Measurements from ENCODE around the gene MATR3. TPM values are rescaled to one million over a fixed set of nuclear protein-coding genes. Genes with fewer than 3 reads are reported as not detected.
"Not testable (repeated sequence)": the region's sequence is repeated elsewhere in the genome, so short reads cannot be mapped to it uniquely, and the experiment has no call there.

Gene MATR3
- total RNA-seq, 3 donors from 2014 or later, result 213 to 349 (median 279) TPM

DNA sequence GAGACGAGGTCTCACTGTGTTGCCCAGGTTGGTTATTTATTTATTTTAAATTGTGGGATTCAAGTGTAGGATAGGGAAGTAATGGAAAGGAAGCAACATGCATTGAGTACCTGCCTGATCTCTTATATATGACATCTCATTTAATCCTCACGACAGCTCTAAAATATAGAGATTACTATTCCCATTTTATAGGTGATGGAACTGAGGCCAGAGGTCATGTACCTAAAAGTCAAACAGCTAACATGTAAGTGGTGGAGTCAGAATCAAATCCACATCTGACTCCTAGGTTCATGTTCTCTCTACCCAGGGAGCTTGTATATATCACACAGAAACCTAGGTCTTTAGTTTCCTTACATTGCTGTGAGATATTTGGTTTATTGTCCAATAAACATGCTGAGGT lies 26.1 kb upstream of the MATR3 start:
- no peak for DNase-seq (ENCODE audit: low spot score in 2 of 2)
- H3K36me3 ChIP-seq, result no peaks in the 10 kb centered on the region
- no peaks in the 10 kb centered on the region for H3K9me3 ChIP-seq
- intact Hi-C loops (cut with DNase I; ENCODE audit: low total_unique reads), result loop anchor here (10.0 kb wide), 1 partner anchor 693 kb away; the partner anchor contains the start of gene HSPA9
- no peak for TF ChIP-seq POLR2AphosphoS5 (IDR thresholded peaks at IDR 0.05)
- TF ChIP-seq POLR2A (IDR thresholded peaks at IDR 0.05), result no peak
- TF ChIP-seq, protein P1, sequence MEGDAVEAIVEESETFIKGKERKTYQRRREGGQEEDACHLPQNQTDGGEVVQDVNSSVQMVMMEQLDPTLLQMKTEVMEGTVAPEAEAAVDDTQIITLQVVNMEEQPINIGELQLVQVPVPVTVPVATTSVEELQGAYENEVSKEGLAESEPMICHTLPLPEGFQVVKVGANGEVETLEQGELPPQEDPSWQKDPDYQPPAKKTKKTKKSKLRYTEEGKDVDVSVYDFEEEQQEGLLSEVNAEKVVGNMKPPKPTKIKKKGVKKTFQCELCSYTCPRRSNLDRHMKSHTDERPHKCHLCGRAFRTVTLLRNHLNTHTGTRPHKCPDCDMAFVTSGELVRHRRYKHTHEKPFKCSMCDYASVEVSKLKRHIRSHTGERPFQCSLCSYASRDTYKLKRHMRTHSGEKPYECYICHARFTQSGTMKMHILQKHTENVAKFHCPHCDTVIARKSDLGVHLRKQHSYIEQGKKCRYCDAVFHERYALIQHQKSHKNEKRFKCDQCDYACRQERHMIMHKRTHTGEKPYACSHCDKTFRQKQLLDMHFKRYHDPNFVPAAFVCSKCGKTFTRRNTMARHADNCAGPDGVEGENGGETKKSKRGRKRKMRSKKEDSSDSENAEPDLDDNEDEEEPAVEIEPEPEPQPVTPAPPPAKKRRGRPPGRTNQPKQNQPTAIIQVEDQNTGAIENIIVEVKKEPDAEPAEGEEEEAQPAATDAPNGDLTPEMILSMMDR (IDR thresholded peaks at IDR 0.05), result no peak
- H3K27me3 ChIP-seq, result no peaks in the 10 kb centered on the region
- H3K4me3 ChIP-seq, result no peak overlapping the region
- peaks cover 0 to under 1% of the 10 kb centered on the region in 2 donors for H3K4me1 ChIP-seq
- H3K27ac ChIP-seq, result no peak overlapping the region

DNA sequence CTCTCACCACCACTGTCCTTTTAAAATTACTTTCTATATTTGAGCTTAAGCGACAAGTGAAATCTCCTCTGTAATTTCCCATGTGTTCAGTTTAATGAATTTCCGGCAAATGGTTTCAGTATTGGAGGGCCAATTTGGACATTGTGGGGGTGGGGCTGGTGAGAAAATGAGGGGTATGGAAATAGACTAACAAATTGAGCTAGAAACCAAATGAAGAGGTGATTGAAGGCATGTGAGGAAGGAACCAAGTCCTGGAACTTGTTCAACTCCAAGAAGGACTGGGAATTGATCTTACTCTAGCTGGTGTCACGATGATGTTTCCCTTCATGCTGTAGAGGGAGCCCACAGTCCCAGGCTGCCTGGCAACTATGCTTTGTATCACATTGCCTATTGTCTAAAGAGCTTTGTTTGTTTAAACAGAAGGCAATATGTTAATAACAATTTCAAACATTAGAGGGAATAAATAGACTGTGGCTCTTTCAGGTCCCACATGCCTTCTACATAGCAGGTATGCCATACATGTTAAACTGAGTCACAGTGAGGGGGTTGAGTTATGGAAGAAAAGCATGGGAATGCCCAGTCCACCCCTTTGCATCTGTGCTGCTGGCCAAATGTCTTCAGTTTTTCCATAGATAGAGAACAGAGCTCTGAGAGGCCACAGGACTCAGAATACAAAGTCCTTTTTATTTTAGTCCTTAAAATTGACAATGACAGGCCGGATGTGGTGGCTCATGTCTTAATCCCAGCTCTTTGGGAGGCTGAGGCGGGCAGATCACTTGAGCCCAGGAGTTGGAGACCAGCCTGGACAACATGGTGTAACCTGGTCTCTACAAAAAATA lies 25.0 kb upstream of the MATR3 start:
- TF ChIP-seq POLR2A (IDR thresholded peaks at IDR 0.05), result no peak
- no peak for TF ChIP-seq POLR2AphosphoS5 (IDR thresholded peaks at IDR 0.05)
- TF ChIP-seq, protein P1 (IDR thresholded peaks at IDR 0.05), result no peak
- Histone ChIP-seq H3K4me3 (no peak overlapping the region), H3K9me3 (no peaks in the 10 kb centered on the region), H3K4me1 (peaks cover 7 to 10% of the 10 kb centered on the region in 2 donors), H3K36me3 (no peaks in the 10 kb centered on the region), H3K27ac (no peak overlapping the region), H3K27me3 (no peaks in the 10 kb centered on the region)
- intact Hi-C loops (cut with DNase I; ENCODE audit: low total_unique reads), result loop anchor here (10.0 kb wide), 1 partner anchor 694 kb away; the partner anchor contains the start of gene HSPA9
- DNase-seq (ENCODE audit: low spot score in 2 of 2), result no peak

DNA sequence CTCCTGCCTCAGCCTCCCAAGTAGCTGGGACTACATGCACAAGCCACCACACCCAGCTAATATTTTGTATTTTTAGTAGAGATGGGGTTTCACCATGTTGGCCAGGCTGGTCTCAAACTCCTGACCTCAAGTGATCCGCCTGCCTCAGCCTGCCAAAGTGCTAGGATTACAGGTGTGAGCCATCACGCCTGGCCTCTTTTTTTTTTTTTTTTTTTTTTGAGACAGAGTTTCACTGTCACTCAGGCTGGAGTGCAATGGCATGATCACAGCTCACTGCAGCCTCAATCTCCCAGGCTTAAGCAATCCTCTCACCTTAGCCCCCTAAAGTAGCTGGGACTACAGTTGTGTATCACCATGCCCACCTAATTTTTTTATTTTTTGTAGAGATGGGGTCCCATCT lies 22.8 kb upstream of the MATR3 start:
- H3K4me1 ChIP-seq, result peaks cover 7 to 17% of the 10 kb centered on the region in 2 donors
- H3K27me3 ChIP-seq; H3K36me3 ChIP-seq; H3K27ac ChIP-seq; DNase-seq (ENCODE audit: low spot score in 2 of 2); H3K4me3 ChIP-seq; H3K9me3 ChIP-seq; intact Hi-C loops (cut with DNase I; ENCODE audit: low total_unique reads): not testable (repeated sequence)

DNA sequence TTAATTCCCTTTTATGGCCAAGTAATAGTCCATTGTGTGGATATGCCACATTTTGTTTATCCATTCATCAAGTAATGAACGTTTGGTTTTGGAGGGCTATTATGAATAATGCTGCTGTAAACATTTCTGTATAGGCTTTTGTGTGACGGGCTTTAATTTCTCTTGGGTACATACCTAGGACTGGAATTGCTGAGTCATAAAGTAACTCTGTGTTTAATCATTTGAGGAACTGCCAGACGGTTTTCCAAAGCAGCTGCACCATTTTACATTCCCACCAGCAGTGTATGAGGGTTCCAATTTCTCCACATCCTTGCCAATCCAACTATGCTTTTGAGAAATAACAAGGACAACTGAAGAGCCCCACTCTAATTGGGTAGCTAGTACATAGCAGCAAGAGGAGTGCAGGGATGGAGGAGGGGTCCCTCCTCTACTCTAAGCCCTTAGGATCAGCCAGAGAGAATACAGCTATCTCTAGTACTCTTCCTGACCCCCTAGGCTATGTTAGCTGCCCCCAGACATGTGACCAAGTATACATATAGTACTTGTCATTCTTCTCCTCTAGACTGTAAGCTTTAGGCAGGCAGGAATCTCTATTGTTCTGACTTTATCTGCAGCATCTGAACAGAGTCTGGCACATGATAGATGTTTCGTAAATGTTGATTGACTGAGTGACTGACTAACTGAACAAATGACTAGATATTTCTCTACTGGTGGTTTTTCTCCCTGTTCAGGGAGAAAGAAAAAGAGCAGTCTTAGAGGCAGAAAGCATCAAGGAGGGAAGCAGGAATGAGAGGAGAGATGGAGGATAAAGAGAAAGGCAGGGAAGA lies 22.1 kb upstream of the MATR3 start:
- no peak for DNase-seq (ENCODE audit: low spot score in 2 of 2)
- no peak overlapping the region for H3K27ac ChIP-seq
- intact Hi-C loops (cut with DNase I; ENCODE audit: low total_unique reads), result no loop called here
- TF ChIP-seq POLR2AphosphoS5 (IDR thresholded peaks at IDR 0.05) (no peak), POLR2A (IDR thresholded peaks at IDR 0.05) (no peak)
- TF ChIP-seq, protein P1 (IDR thresholded peaks at IDR 0.05), result no peak
- no peaks in the 10 kb centered on the region for H3K36me3 ChIP-seq
- no peaks in the 10 kb centered on the region for H3K27me3 ChIP-seq
- H3K4me3 ChIP-seq, result no peak overlapping the region
- H3K9me3 ChIP-seq, result no peaks in the 10 kb centered on the region
- peaks cover 7 to 24% of the 10 kb centered on the region in 2 donors for H3K4me1 ChIP-seq

DNA sequence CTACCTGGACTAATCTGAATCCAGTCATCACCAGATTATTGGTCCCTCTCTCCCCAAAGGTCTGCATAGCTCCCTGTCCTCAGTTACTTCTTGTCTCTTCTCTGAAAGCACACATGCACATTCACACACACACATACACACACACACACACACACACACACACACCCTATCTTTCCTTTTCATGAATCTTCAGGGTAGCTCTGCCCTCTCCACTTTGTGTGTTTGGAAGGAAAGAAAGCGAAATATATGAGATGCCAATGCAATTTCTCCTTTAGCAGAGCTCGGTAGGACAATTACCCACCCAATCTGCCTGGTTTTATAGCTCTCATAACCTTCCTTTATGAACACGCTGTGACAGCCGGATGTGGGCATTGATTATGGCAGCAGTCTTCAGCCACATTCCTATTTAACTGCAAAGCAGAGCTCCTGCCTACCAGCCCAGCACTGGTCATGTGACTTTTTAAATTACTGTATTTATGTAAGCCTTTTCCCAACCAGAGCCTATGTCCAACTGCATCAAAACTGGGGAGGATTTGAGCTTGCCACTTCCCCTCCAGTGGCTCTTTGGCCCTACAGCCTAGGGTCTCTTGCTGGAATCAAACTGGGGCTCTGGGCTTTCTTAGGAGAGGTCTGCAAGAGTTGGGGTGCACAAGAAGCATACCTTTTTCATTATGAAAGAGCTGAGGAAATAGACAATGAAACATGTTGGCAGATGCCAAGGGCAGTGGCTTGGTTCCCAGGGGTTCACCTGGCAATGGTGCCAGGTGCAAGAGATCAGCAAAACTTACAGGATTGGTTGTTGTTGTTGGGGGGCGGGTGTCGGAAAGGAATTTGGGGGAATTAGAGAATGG lies 20.8 kb upstream of the MATR3 start:
- Histone ChIP-seq H3K4me1 (peaks cover 7 to 29% of the 10 kb centered on the region in 2 donors), H3K27me3 (no peaks in the 10 kb centered on the region), H3K27ac (peak overlapping the region; percentile 76 to 90), H3K4me3 (peak overlapping the region in 2 of 3 donors; percentile 61 to 64), H3K36me3 (no peaks in the 10 kb centered on the region), H3K9me3 (no peaks in the 10 kb centered on the region)
- intact Hi-C loops (cut with DNase I; ENCODE audit: low total_unique reads), result no loop called here
- DNase-seq (ENCODE audit: low spot score in 2 of 2), result no peak
- no peak for TF ChIP-seq POLR2AphosphoS5 (IDR thresholded peaks at IDR 0.05)
- TF ChIP-seq POLR2A (IDR thresholded peaks at IDR 0.05), result no peak
- TF ChIP-seq, protein P1 (IDR thresholded peaks at IDR 0.05), result no peak

Measured in breast epithelium (tissue), 4 donors.